ENCODE results near the gene ATP11A.
"Not testable (repeated sequence)": the region's sequence is repeated elsewhere in the genome, so short reads cannot be mapped to it uniquely, and the experiment has no call there.

GRCh38 chr13:112685189-112685805, 4.5 kb upstream of the ATP11A start:
- TF ChIP-seq, protein P1, sequence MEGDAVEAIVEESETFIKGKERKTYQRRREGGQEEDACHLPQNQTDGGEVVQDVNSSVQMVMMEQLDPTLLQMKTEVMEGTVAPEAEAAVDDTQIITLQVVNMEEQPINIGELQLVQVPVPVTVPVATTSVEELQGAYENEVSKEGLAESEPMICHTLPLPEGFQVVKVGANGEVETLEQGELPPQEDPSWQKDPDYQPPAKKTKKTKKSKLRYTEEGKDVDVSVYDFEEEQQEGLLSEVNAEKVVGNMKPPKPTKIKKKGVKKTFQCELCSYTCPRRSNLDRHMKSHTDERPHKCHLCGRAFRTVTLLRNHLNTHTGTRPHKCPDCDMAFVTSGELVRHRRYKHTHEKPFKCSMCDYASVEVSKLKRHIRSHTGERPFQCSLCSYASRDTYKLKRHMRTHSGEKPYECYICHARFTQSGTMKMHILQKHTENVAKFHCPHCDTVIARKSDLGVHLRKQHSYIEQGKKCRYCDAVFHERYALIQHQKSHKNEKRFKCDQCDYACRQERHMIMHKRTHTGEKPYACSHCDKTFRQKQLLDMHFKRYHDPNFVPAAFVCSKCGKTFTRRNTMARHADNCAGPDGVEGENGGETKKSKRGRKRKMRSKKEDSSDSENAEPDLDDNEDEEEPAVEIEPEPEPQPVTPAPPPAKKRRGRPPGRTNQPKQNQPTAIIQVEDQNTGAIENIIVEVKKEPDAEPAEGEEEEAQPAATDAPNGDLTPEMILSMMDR (IDR thresholded peaks at IDR 0.05): not testable (repeated sequence)
- not testable (repeated sequence) for TF ChIP-seq POLR2A (IDR thresholded peaks at IDR 0.05)
